SU-DHL-6 (cell line): ENCODE data around the gene SPAG9.

ENCODE experiments used
- H2AFZ ChIP-seq: fragments of 200-600 bp; sonication (generic); 2 replicates; pipeline ENCODE4 v1.6.1; 2014; ENCODE audit warnings: low read depth, mild to moderate bottlenecking, moderate library complexity, mixed read lengths, antibody characterized with exemption, low read length; ENCODE audit not compliant: severe bottlenecking
- H3F3A ChIP-seq: fragments of 200-600 bp; shearing (Covaris generic); 2 replicates; pipeline ENCODE4 v1.6.0; 2016; ENCODE audit warnings: antibody characterized with exemption, mild to moderate bottlenecking; ENCODE audit not compliant: insufficient read depth
- H3K27ac ChIP-seq: fragments of 200-600 bp; sonication (generic); 2 replicates; pipeline ENCODE4 v1.5.1; 2016; ENCODE audit warnings: low read depth, mild to moderate bottlenecking, low read length, moderate library complexity, mixed read lengths
- H3K27me3 ChIP-seq: fragments of 200-600 bp; sonication (generic), shearing (Covaris generic); 2 replicates; pipeline ENCODE4 v1.6.0; 2014; ENCODE audit warnings: mild to moderate bottlenecking, low read length
- H3K36me3 ChIP-seq: fragments of 200-600 bp; sonication (generic); 2 replicates; pipeline ENCODE4 v1.6.1; 2014; ENCODE audit warnings: mild to moderate bottlenecking, low read length, mixed read lengths
- H3K4me2 ChIP-seq: fragments of 300-600, 200-600 bp; shearing (Covaris generic), sonication (generic); 2 replicates; pipeline ENCODE4 v1.6.0; 2014; ENCODE audit warnings: low read length, low read depth, mild to moderate bottlenecking; ENCODE audit not compliant: poor library complexity, severe bottlenecking
- H3K4me3 ChIP-seq: fragments of 200-600 bp; sonication (generic); 2 replicates; pipeline ENCODE4 v1.5.1; 2014; ENCODE audit warnings: antibody characterized with exemption, low read length, mild to moderate bottlenecking, mixed read lengths; ENCODE audit not compliant: insufficient read depth, poor library complexity, severe bottlenecking
- H3K79me2 ChIP-seq: fragments of 200-600 bp; sonication (generic); 2 replicates; pipeline ENCODE4 v1.6.1; 2014; ENCODE audit warnings: mild to moderate bottlenecking, low read length, moderate library complexity; ENCODE audit not compliant: insufficient read depth
- H3K9ac ChIP-seq: fragments of 200-600 bp; sonication (generic); 2 replicates; pipeline ENCODE4 v1.7.0; 2014; ENCODE audit warnings: mild to moderate bottlenecking, low read length
- H3K9me2 ChIP-seq: fragments of 200-600 bp; sonication (generic); replicated peaks from 2 replicates; pipeline ENCODE4 v1.6.1; 2014; ENCODE audit warnings: low read length; ENCODE audit not compliant: insufficient read depth
- H3K9me3 ChIP-seq: fragments of 200-600 bp; sonication (generic); 2 replicates; pipeline ENCODE4 v1.6.1; 2014; ENCODE audit warnings: low read length, mixed read lengths; ENCODE audit not compliant: insufficient read depth
- H4K20me1 ChIP-seq: fragments of 200-600 bp; sonication (generic); 2 replicates; pipeline ENCODE4 v1.6.1; 2014; ENCODE audit warnings: low read depth, mild to moderate bottlenecking, antibody characterized with exemption, low read length, moderate library complexity, mixed read lengths
- EZH2phosphoT487 ChIP-seq: fragments of 200-600 bp; sonication (generic), shearing (Covaris generic); conservative IDR thresholded peaks from 2 replicates; pipeline ENCODE4 v1.6.1; 2018; ENCODE audit warnings: mild to moderate bottlenecking, antibody characterized with exemption, low read length, moderate library complexity, mixed read lengths
- TF ChIP-seq, protein P1 (sequence below): fragments of 200-600 bp; sonication (generic); IDR thresholded peaks from one replicate; pipeline ENCODE4 v1.5.1; 2017; ENCODE audit warnings: antibody characterized with exemption, mild to moderate bottlenecking, low read length, moderate library complexity; ENCODE audit not compliant: insufficient read depth, poor library complexity, severe bottlenecking

Gene SPAG9

DNA sequence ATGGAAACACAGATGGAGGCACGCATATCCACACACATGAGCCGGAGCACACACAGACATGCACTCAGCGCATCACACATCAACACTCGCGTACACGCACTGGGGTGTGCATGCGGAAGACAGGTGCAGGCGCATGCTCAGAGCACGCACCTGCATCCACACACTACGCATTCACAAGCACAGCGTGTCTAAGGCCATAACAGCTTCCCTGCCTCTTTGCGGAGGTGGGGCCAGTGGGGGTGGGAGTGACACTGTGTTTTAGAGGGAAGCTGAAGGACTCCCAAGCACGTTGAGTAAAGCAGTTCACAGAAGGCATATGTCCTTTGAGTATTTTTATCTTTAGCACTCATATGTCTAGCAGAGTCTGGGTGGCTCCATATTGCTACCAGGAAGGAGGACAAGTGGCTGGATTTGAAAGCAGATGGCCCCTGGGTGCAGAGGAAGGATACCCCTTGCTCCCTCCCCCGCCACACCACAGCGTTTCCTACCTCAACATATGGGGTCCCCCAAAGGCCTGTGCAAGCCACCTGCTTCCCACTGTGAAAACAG lies 185.9 kb downstream of the SPAG9 start:
- Histone ChIP-seq H3K4me2 (no peak overlapping the region), H4K20me1 (no peaks in the 10 kb centered on the region), H2AFZ (no peak overlapping the region), H3K27ac (no peak overlapping the region), H3F3A (peaks cover 5% of the 10 kb centered on the region; the same call in 1 of the 2 replicates), H3K9ac (no peak overlapping the region), H3K36me3 (no peaks in the 10 kb centered on the region), H3K27me3 (no peaks in the 10 kb centered on the region), H3K79me2 (no peaks in the 10 kb centered on the region), H3K9me3 (no peaks in the 10 kb centered on the region), H3K4me3 (no peak overlapping the region), H3K9me2 (no peaks in the 10 kb centered on the region)
- TF ChIP-seq, protein P1, sequence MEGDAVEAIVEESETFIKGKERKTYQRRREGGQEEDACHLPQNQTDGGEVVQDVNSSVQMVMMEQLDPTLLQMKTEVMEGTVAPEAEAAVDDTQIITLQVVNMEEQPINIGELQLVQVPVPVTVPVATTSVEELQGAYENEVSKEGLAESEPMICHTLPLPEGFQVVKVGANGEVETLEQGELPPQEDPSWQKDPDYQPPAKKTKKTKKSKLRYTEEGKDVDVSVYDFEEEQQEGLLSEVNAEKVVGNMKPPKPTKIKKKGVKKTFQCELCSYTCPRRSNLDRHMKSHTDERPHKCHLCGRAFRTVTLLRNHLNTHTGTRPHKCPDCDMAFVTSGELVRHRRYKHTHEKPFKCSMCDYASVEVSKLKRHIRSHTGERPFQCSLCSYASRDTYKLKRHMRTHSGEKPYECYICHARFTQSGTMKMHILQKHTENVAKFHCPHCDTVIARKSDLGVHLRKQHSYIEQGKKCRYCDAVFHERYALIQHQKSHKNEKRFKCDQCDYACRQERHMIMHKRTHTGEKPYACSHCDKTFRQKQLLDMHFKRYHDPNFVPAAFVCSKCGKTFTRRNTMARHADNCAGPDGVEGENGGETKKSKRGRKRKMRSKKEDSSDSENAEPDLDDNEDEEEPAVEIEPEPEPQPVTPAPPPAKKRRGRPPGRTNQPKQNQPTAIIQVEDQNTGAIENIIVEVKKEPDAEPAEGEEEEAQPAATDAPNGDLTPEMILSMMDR, result no peak
- no peak for TF ChIP-seq EZH2phosphoT487

DNA sequence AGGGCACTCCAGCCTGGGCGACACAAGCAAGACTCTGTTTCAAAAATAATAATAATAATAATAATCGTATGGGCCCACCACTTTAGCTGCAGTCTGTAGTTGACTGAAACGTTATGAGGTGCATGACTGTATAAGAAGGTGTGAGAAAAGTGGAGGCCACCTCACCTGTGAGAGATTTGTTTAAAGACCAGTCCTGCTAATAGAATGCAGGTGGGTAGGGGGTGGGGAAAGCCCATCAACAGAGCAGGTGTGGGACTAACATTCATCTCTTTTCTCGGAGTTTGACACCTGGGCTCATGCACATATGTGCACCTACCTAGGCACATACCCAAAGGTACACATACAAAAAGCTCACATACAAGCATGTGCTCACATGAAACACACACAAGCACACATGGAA lies 186.5 kb downstream of the SPAG9 start:
- Histone ChIP-seq H3K4me3 (no peak overlapping the region), H3K79me2 (no peaks in the 10 kb centered on the region), H3K4me2 (no peak overlapping the region), H3K9me2 (no peaks in the 10 kb centered on the region), H3K27me3 (no peaks in the 10 kb centered on the region), H2AFZ (no peak overlapping the region), H4K20me1 (no peaks in the 10 kb centered on the region), H3K9me3 (no peaks in the 10 kb centered on the region), H3K36me3 (no peaks in the 10 kb centered on the region), H3K27ac (no peak overlapping the region), H3K9ac (no peak overlapping the region), H3F3A (peaks cover 5% of the 10 kb centered on the region; the same call in 1 of the 2 replicates)
- TF ChIP-seq, protein P1, result no peak
- no peak for TF ChIP-seq EZH2phosphoT487

DNA sequence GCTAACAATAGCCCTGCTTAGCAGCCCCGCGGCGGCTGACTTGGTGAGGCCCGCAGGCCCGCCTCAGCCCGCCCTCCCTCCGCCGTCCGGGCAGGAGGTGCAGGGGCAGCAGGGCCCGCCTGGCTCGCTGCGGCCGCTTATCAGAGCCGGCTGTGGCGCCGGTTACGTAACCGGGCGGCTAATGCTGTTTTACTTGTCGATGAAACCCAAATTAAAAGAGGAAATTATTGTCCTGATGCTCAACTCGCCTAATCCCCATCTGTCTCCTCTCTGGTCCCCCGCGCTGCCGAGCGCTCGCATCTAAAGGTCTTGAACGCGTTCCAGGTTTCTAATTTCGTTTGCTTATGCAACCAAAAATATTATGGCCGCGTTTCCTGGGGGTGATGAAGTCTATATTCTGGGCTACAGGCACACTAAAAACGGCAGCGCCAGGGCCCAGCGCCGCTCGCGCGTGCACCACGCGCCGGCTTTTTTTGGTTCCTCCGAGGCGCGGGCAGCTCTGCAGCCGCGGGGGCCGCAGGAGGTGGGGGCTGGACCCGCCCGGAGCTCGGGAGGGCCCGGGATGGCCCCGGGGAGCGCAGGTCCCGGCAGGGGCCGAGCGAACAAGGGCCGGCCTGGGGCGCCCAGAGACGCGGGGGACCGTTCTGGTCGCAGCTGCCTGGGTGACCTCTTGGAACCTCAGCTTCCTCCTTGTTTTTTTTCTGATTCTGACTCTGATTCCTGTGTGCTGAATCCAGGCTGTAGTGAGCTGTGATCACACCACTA lies 189.3 kb downstream of the SPAG9 start:
- Histone ChIP-seq H2AFZ (peak overlapping the region; percentile 83), H3K9ac (peak overlapping the region; percentile 38)

More for the DNA sequence above, 189.3 kb downstream of the SPAG9 start:
- Histone ChIP-seq H3K36me3 (no peaks in the 10 kb centered on the region), H3K4me3 (peak overlapping the region; percentile 31), H3K9me2 (no peaks in the 10 kb centered on the region), H3K79me2 (no peaks in the 10 kb centered on the region), H3K9me3 (no peaks in the 10 kb centered on the region), H4K20me1 (no peaks in the 10 kb centered on the region), H3K27me3 (no peaks in the 10 kb centered on the region), H3K4me2 (peak overlapping the region; percentile 54), H3K27ac (peak overlapping the region; percentile 38), H3F3A (peaks cover 5% of the 10 kb centered on the region; the same call in 1 of the 2 replicates)
- TF ChIP-seq, protein P1, result no peak
- TF ChIP-seq EZH2phosphoT487, result 0 out of 2 replicates have a peak, but pooled peaks have one; percentile 96
